HCT116 (cell line): ENCODE results near the gene ENTR1. TPM values are rescaled to one million over a fixed set of nuclear protein-coding genes. Genes with fewer than 3 reads are reported as not detected.

Experiments used
- ATAC-seq: fragments of 200-7000 bp; cut with Tn5 transposase; 2 replicates; pipeline ENCODE4 v1.9.1; 2020; ENCODE audit warnings: mild to moderate bottlenecking, moderate library complexity
- BruUV-seq: library from RNA; stranded (reverse); fragments of 400-500 nt; replicated peaks from 2 replicates; lab custom pipeline; 2021; lab: Mats Ljungman, UMichigan
- CTCF ChIA-PET: fragments of 300-600 bp; sonication (Branson Sonifier 250); formaldehyde crosslinking; loops from one replicate; lab custom pipeline; 2021; ENCODE audit warnings: antibody characterized with exemption; lab: Charles Lee
- POLR2A ChIA-PET: fragments of 300-600, 350-600 bp; sonication (Branson Sonifier 250); formaldehyde crosslinking; loops from one replicate; lab custom pipeline; 2021; ENCODE audit warnings: antibody characterized with exemption; lab: Charles Lee
- RAD21 ChIA-PET, 2 experiments: fragments of 300-600 bp; sonication (Branson Sonifier 250); formaldehyde crosslinking; loops; one replicate each; lab custom pipeline; 2023; ENCODE audit warnings: low total read pairs in 2 of 2; ENCODE audit not compliant: uncharacterized antibody in 2 of 2, unreplicated experiment in 2 of 2, low non-redundant PET in 1 of 2; lab: Charles Lee
- DNase-seq: peaks from one replicate; pipeline ENCODE4 v3.0.0-alpha.2; 2010; ENCODE audit warnings: low read depth, low spot score
- H2AFZ ChIP-seq: fragments of 200-600 bp; shearing (Covaris generic), sonication (generic); 2 replicates; pipeline ENCODE4 v1.6.1; 2017; ENCODE audit warnings: low read depth, mixed run types, mixed read lengths, antibody characterized with exemption, low read length; ENCODE audit not compliant: poor library complexity, severe bottlenecking
- H3K27ac ChIP-seq: 2 replicates; pipeline ENCODE4 v1.5.1; 2012; ENCODE audit warnings: low read depth, low read length
- H3K27me3 ChIP-seq: fragments of 200-600 bp; sonication (generic); 2 replicates; pipeline ENCODE4 v1.6.1; 2016; ENCODE audit warnings: mixed run types, low read length, mixed read lengths; ENCODE audit not compliant: insufficient read depth
- H3K36me3 ChIP-seq, 2 experiments: fragments of 200-500 bp in 1 of 2; fragments of 200-600 bp in 1 of 2; sonication (Bioruptor generic) in 1 of 2; sonication (generic) in 1 of 2; 2 replicates each; pipeline versions ENCODE4 v1.5.1 to v1.6.1; 2014 to 2016; ENCODE audit warnings: low read length in 2 of 2, inconsistent platforms in 1 of 2, mixed read lengths in 1 of 2, mixed run types in 1 of 2; ENCODE audit not compliant: insufficient read depth in 2 of 2, control insufficient read depth in 1 of 2
- H3K4me1 ChIP-seq, 2 experiments: fragments of 200-600 bp in 1 of 2; sonication (generic) in 1 of 2; 2 replicates each; pipeline versions ENCODE4 v1.5.1 to v1.6.1; 2012 to 2017; ENCODE audit warnings: low read length in 2 of 2, inconsistent platforms in 1 of 2, mild to moderate bottlenecking in 1 of 2, mixed read lengths in 1 of 2, mixed run types in 1 of 2, moderate library complexity in 1 of 2; ENCODE audit not compliant: insufficient read depth in 2 of 2, control insufficient read depth in 1 of 2
- H3K4me2 ChIP-seq: fragments of 200-600 bp; sonication (generic); 2 replicates; pipeline ENCODE4 v1.6.1; 2017; ENCODE audit warnings: mixed run types, low read length, mixed read lengths
- H3K4me3 ChIP-seq, 2 experiments: fragments of 200-600 bp in 1 of 2; sonication (generic) in 1 of 2; replicated peaks in 1 of 2; 2 replicates each; pipeline ENCODE4 v1.5.1; 2011 to 2016; ENCODE audit warnings: low read length in 2 of 2, control low read depth in 1 of 2, low read depth in 1 of 2, mild to moderate bottlenecking in 1 of 2, mixed read lengths in 1 of 2, mixed run types in 1 of 2
- H3K79me2 ChIP-seq: fragments of 200-600 bp; sonication (generic); 2 replicates; pipeline ENCODE4 v1.6.1; 2017; ENCODE audit warnings: mild to moderate bottlenecking, mixed run types, low read length, moderate library complexity, mixed read lengths; ENCODE audit not compliant: insufficient read depth
- H3K9ac ChIP-seq: fragments of 200-600 bp; sonication (generic); 2 replicates; pipeline ENCODE4 v1.6.1; 2016; ENCODE audit warnings: low read length, mixed read lengths
- H3K9me2 ChIP-seq: fragments of 200-600 bp; sonication (generic), shearing (Covaris generic); 2 replicates; pipeline ENCODE4 v1.6.1; 2017; ENCODE audit warnings: mixed run types, mild to moderate bottlenecking, moderate library complexity; ENCODE audit not compliant: insufficient read depth
- H3K9me3 ChIP-seq, 2 experiments: fragments of 200-500 bp in 1 of 2; fragments of 200-600 bp in 1 of 2; sonication (Bioruptor generic) in 1 of 2; sonication (generic) in 1 of 2; 2 replicates each; pipeline ENCODE4 v1.6.1; 2014 to 2017; ENCODE audit warnings: low read length in 2 of 2, mixed read lengths in 2 of 2, inconsistent platforms in 1 of 2, low read depth in 1 of 2, mild to moderate bottlenecking in 1 of 2, mixed run types in 1 of 2, moderate library complexity in 1 of 2; ENCODE audit not compliant: control insufficient read depth in 1 of 2, insufficient read depth in 1 of 2
- H4K20me1 ChIP-seq: fragments of 200-600 bp; sonication (generic), shearing (Covaris generic); 2 replicates; pipeline ENCODE4 v1.6.1; 2017; ENCODE audit warnings: mixed run types, mild to moderate bottlenecking, moderate library complexity; ENCODE audit not compliant: insufficient read depth
- CBX3 ChIP-seq: IDR thresholded peaks from 2 replicates; pipeline ENCODE4 v1.6.1; 2012; ENCODE audit warnings: low read depth
- CTCF ChIP-seq, 3 experiments: fragments of 200-600 bp in 1 of 3; sonication (generic) in 1 of 3; IDR thresholded peaks in 2 of 3; conservative IDR thresholded peaks in 1 of 3; 2 replicates each; pipeline ENCODE4 v1.5.1; 2012 to 2017; ENCODE audit warnings: low read depth in 2 of 3, low read length in 2 of 3, antibody characterized with exemption in 1 of 3, borderline replicate concordance in 1 of 3, control low read depth in 1 of 3, mild to moderate bottlenecking in 1 of 3, mixed read lengths in 1 of 3, mixed run types in 1 of 3, moderate library complexity in 1 of 3; ENCODE audit not compliant: insufficient read depth in 1 of 3
- EGR1 ChIP-seq: IDR thresholded peaks from 2 replicates; pipeline ENCODE4 v1.6.1; 2012; ENCODE audit warnings: low read depth
- ELF1 ChIP-seq: IDR thresholded peaks from 2 replicates; pipeline ENCODE4 v1.6.1; 2012; ENCODE audit warnings: low read depth, borderline replicate concordance
- POLR2A ChIP-seq: IDR thresholded peaks from 2 replicates; pipeline ENCODE4 v1.7.0; 2011; ENCODE audit warnings: borderline replicate concordance; ENCODE audit not compliant: insufficient read depth, insufficient read length; ENCODE audit errors: extremely low read depth
- RAD21 ChIP-seq: IDR thresholded peaks from 2 replicates; pipeline ENCODE4 v1.6.1; 2012; ENCODE audit warnings: low read depth, mild to moderate bottlenecking
- SRF ChIP-seq: IDR thresholded peaks from 2 replicates; pipeline ENCODE4 v1.6.1; 2012; ENCODE audit warnings: low read depth
- TCF7L2 ChIP-seq: IDR thresholded peaks from 2 replicates; pipeline ENCODE4 v1.7.0; 2011; ENCODE audit warnings: borderline replicate concordance, inconsistent platforms; ENCODE audit not compliant: insufficient read depth, insufficient read length; ENCODE audit errors: extremely low read depth
- YY1 ChIP-seq: IDR thresholded peaks from 2 replicates; pipeline ENCODE4 v1.6.1; 2011; ENCODE audit warnings: low read length, low read depth, moderate library complexity, mild to moderate bottlenecking; ENCODE audit not compliant: insufficient replicate concordance; ENCODE audit errors: extremely low read depth
- ZFX ChIP-seq: fragments of 450-650 bp; IDR thresholded peaks from 2 replicates; pipeline ENCODE4 v1.6.1; 2017
- intact Hi-C: fragments of 100-400 bp; cut with micrococcal nuclease; formaldehyde crosslinking; loops from 2 replicates; pipeline ENCODE4 v1.10.0; 2022
- total RNA-seq: library from RNA; stranded (reverse); gene quantifications from one replicate; pipeline ENCODE4 v1.2.1, GENCODE V29; 2021; ENCODE audit not compliant: unreplicated experiment
- TF ChIP-seq, protein P1 (sequence below): IDR thresholded peaks from 2 replicates; pipeline ENCODE4 v1.6.1; 2012; ENCODE audit warnings: low read depth

ENTR1 gene
- total RNA-seq, 1 experiment from 2014 or later: 119 TPM

GRCh38 chr9:136381311-136381710, 29.1 kb downstream of the ENTR1 start:
- no peaks in the 10 kb centered on the region for H3K4me1 ChIP-seq
- no peak for TF ChIP-seq CBX3
- TF ChIP-seq POLR2A: no peak
- TF ChIP-seq CTCF (IDR thresholded peaks at IDR 0.05 in 2 of 3, conservative IDR thresholded peaks at IDR 0.05 in 1 of 3; ENCODE audit: borderline replicate concordance in 1 of 3, insufficient read depth in 1 of 3, low read depth in 2 of 3, low read length in 2 of 3): no peak
- TF ChIP-seq ZFX: no peak
- no peak for TF ChIP-seq ELF1
- no peak for TF ChIP-seq YY1
- TF ChIP-seq, protein P1, sequence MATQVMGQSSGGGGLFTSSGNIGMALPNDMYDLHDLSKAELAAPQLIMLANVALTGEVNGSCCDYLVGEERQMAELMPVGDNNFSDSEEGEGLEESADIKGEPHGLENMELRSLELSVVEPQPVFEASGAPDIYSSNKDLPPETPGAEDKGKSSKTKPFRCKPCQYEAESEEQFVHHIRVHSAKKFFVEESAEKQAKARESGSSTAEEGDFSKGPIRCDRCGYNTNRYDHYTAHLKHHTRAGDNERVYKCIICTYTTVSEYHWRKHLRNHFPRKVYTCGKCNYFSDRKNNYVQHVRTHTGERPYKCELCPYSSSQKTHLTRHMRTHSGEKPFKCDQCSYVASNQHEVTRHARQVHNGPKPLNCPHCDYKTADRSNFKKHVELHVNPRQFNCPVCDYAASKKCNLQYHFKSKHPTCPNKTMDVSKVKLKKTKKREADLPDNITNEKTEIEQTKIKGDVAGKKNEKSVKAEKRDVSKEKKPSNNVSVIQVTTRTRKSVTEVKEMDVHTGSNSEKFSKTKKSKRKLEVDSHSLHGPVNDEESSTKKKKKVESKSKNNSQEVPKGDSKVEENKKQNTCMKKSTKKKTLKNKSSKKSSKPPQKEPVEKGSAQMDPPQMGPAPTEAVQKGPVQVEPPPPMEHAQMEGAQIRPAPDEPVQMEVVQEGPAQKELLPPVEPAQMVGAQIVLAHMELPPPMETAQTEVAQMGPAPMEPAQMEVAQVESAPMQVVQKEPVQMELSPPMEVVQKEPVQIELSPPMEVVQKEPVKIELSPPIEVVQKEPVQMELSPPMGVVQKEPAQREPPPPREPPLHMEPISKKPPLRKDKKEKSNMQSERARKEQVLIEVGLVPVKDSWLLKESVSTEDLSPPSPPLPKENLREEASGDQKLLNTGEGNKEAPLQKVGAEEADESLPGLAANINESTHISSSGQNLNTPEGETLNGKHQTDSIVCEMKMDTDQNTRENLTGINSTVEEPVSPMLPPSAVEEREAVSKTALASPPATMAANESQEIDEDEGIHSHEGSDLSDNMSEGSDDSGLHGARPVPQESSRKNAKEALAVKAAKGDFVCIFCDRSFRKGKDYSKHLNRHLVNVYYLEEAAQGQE: no peak
- TF ChIP-seq TCF7L2: no peak
- no peak for TF ChIP-seq RAD21
- TF ChIP-seq SRF: no peak
- no peak for TF ChIP-seq EGR1
- TF ChIP-seq, all 23 proteins: peak for 0
- POLR2A ChIA-PET: no interaction called here
- ATAC-seq (no peak), DNase-seq (no peak)
- Histone ChIP-seq H3K36me3 (peaks cover 14 to 21% of the 10 kb centered on the region in 2 experiments; a peak in 3 of 4 replicates), H3K9me3 (no peaks in the 10 kb centered on the region), H3K9me2 (no peaks in the 10 kb centered on the region), H3K27ac (no peak overlapping the region), H3K4me3 (no peak overlapping the region), H3K79me2 (no peaks in the 10 kb centered on the region), H4K20me1 (no peaks in the 10 kb centered on the region), H3K9ac (no peak overlapping the region), H2AFZ (no peak overlapping the region), H3K27me3 (no peaks in the 10 kb centered on the region), H3K4me2 (no peak overlapping the region)
- CTCF ChIA-PET: no interaction called here
- intact Hi-C loops: no loop called here
- no TSS peak for BruUV-seq
- RAD21 ChIA-PET: no interaction called here
